Activated B cell treated with CpG ODN at 0.5 μM for 24 hours (primary cell): ENCODE measurements around the gene CDC42BPG. TPM values are rescaled to one million over a fixed set of nuclear protein-coding genes. Genes with fewer than 3 reads are reported as not detected.

Experiments
- ATAC-seq: fragments of 200-7000 bp; cut with Tn5 transposase; one replicate; pipeline ENCODE4 v1.10.0; 2021; ENCODE audit warnings: low read depth, mild to moderate bottlenecking, moderate library complexity
- CTCF ChIA-PET: fragments of 350-600 bp; sonication (Branson Sonifier 250); formaldehyde crosslinking; loops from one replicate; lab custom pipeline; 2021; ENCODE audit warnings: antibody characterized with exemption; lab: Charles Lee
- POLR2A ChIA-PET: fragments of 350-600 bp; sonication (Branson Sonifier 250); formaldehyde crosslinking; loops from one replicate; lab custom pipeline; 2021; ENCODE audit warnings: antibody characterized with exemption; lab: Charles Lee
- DNase-seq: peaks from one replicate; pipeline ENCODE4 v3.0.0; 2022
- H3K27ac Mint-ChIP-seq: one replicate; pipeline ENCODE4 v1.8.0; 2020; ENCODE audit warnings: mixed read lengths
- H3K27me3 Mint-ChIP-seq: one replicate; pipeline ENCODE4 v1.8.0; 2021; ENCODE audit warnings: mixed read lengths
- H3K36me3 Mint-ChIP-seq: one replicate; pipeline ENCODE4 v1.8.0; 2021; ENCODE audit warnings: low read depth, mixed read lengths
- H3K4me1 Mint-ChIP-seq: one replicate; pipeline ENCODE4 v1.8.0; 2021; ENCODE audit warnings: mixed read lengths
- H3K4me3 Mint-ChIP-seq: one replicate; pipeline ENCODE4 v1.8.0; 2020; ENCODE audit warnings: mild to moderate bottlenecking, mixed read lengths
- H3K9me3 Mint-ChIP-seq: one replicate; pipeline ENCODE4 v1.8.0; 2020; ENCODE audit warnings: mixed read lengths
- intact Hi-C: fragments of 100-400 bp; cut with micrococcal nuclease; formaldehyde crosslinking; loops from one replicate; pipeline ENCODE4 v1.15.1; 2024
- total RNA-seq: library from RNA; stranded (reverse); gene quantifications from 2 replicates; pipeline ENCODE4 v1.2.3, GENCODE V29; 2022
- TF ChIP-seq, protein P1 (sequence below): fragments of 200-600 bp; IDR thresholded peaks from one replicate; pipeline ENCODE4 v1.8.0; 2022; ENCODE audit warnings: antibody characterized with exemption, mild to moderate bottlenecking

CDC42BPG gene
- total RNA-seq, 1 donor from 2014 or later: 3.7 TPM

DNA sequence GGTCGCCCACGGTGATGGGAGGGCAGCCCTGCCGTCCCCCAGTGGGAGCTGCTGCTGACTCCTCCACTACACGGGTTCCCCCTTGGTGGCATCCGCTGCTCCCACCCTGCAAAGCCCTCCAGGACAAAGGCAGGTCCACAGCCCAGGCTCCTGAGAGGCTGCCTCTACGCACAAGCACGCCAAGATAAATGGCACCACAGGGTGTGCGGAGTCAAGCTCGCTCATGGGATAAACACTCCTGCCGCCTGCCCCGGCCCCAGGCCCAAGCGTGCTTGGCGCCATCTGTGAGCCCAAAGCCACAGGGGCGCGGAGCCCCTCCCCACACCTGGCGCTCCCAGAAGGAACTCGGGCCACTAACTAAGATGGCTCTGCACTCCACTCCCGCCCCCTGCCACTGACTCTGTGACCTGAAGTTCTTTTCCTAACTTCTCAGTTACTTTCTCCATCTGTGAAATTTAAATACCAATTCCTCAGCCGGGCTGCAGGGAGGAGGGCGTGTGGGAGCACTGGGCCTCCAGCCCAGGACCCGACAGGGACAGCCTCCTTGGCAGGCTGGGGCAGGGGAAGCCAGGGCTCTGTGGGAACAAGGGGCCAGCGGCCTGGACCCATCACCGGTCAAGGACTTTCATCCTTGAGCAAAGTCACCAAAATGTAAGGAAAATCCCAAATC is 19.1 kb upstream of the CDC42BPG start:
- no peaks in the 10 kb centered on the region for H3K9me3 Mint-ChIP-seq
- intact Hi-C loops: no loop called here
- peak overlapping the region; percentile 92 for H3K27ac Mint-ChIP-seq
- H3K4me3 Mint-ChIP-seq: peak overlapping the region; percentile 32
- H3K4me1 Mint-ChIP-seq: peaks cover 96% of the 10 kb centered on the region
- TF ChIP-seq, protein P1, sequence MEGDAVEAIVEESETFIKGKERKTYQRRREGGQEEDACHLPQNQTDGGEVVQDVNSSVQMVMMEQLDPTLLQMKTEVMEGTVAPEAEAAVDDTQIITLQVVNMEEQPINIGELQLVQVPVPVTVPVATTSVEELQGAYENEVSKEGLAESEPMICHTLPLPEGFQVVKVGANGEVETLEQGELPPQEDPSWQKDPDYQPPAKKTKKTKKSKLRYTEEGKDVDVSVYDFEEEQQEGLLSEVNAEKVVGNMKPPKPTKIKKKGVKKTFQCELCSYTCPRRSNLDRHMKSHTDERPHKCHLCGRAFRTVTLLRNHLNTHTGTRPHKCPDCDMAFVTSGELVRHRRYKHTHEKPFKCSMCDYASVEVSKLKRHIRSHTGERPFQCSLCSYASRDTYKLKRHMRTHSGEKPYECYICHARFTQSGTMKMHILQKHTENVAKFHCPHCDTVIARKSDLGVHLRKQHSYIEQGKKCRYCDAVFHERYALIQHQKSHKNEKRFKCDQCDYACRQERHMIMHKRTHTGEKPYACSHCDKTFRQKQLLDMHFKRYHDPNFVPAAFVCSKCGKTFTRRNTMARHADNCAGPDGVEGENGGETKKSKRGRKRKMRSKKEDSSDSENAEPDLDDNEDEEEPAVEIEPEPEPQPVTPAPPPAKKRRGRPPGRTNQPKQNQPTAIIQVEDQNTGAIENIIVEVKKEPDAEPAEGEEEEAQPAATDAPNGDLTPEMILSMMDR: no peak
- DNase-seq: no peak
- no peaks in the 10 kb centered on the region for H3K27me3 Mint-ChIP-seq
- POLR2A ChIA-PET: interaction anchor here (1.6 to 27.6 kb wide), 5 partner anchors 11 to 254 kb away, joined by 5 to 1194 read pairs (median 13); partner anchors contain the start of genes EHD1, SF1 and ZNHIT2
- CTCF ChIA-PET: interaction anchor here (13.8 kb wide), 1 partner anchor 12 kb away, joined by 213 read pairs; no protein-coding TSS in a partner anchor
- peaks cover 54% of the 10 kb centered on the region for H3K36me3 Mint-ChIP-seq
- no peak for ATAC-seq

DNA sequence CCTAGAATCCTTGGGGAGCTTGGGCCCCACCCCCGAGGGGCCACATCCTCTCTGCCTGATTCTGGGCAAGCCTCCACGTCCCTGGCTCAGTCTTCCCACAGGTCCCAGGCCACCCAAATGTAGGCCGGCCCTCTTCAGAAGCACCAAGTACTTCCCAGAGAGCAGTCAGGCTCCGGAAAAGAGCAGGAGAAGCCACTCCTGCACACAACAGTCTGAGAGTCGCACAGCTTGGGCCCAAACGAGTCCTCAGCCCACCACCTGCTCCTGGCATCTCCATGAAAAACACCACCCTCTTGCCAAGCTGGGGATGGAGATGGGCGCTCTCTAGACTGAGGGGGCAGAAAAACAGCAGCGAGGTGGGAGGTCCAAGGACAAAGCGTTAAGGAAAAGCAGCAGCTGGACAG is 18.5 kb upstream of the CDC42BPG start:
- Mint-ChIP-seq H3K36me3 (peaks cover 51% of the 10 kb centered on the region), H3K27ac (peak overlapping the region; percentile 90), H3K9me3 (no peaks in the 10 kb centered on the region), H3K4me3 (peak overlapping the region; percentile 32), H3K27me3 (no peaks in the 10 kb centered on the region), H3K4me1 (peaks cover 96% of the 10 kb centered on the region)
- POLR2A ChIA-PET: interaction anchor here (1.6 to 27.6 kb wide), 3 partner anchors 10 to 118 kb away, joined by 6 to 1194 read pairs (median 655); partner anchors contain the start of gene EHD1
- ATAC-seq: no peak
- intact Hi-C loops: no loop called here
- no peak for DNase-seq
- CTCF ChIA-PET: interaction anchor here (1.1 to 13.8 kb wide), 2 partner anchors 10 to 12 kb away, joined by 3 to 213 read pairs; no protein-coding TSS in a partner anchor
- TF ChIP-seq, protein P1: no peak

DNA sequence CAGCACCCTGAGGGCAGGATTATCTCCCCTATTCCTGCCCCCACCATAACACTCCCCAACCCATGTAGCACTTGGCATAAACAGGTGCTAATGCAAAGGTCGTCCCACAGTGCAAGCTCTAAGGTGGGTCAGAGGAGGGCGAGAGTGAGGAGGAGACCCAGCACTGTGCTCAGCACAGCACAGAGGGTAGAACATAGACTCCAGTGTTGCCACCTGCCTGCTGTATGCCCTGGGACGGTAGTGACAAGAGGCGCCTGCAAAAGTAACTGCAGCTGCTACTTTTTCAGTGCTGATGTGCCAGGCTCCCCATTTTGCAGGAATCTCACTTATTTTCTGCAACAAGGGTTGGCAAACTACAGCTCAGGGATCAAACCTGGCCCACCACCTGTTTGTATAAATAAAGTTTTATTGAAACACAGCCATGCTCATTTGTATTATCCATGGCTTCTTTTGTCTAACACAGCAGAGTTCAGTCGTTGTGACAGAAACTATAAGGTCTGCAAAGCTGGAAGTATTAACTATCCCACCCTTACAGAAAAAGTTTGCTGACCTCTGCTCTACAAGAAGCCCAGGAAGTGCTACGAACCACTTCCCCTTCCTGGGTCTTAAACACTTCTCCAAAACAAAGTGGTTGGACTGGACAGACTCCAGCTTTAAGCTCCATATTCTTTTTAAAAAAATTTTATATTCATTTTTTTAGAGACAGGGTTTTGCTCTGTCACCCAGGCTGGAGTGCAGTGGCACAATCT is 16.9 kb upstream of the CDC42BPG start:
- DNase-seq: no peak
- peak overlapping the region; percentile 44 for H3K4me3 Mint-ChIP-seq
- H3K27ac Mint-ChIP-seq: peak overlapping the region; percentile 90
- peaks cover 48% of the 10 kb centered on the region for H3K36me3 Mint-ChIP-seq
- no peak for ATAC-seq
- TF ChIP-seq, protein P1: no peak
- POLR2A ChIA-PET: interaction anchor here (0.7 to 27.6 kb wide), 5 partner anchors 9 to 638 kb away, joined by 3 to 1194 read pairs (median 5); partner anchors contain the start of genes EHD1, MALAT1 and POLA2
- intact Hi-C loops: no loop called here
- peaks cover 94% of the 10 kb centered on the region for H3K4me1 Mint-ChIP-seq
- H3K9me3 Mint-ChIP-seq: no peaks in the 10 kb centered on the region
- CTCF ChIA-PET: interaction anchor here (1.1 to 13.8 kb wide), 5 partner anchors 10 to 33 kb away, joined by 3 to 213 read pairs (median 6); no protein-coding TSS in a partner anchor
- no peaks in the 10 kb centered on the region for H3K27me3 Mint-ChIP-seq

DNA sequence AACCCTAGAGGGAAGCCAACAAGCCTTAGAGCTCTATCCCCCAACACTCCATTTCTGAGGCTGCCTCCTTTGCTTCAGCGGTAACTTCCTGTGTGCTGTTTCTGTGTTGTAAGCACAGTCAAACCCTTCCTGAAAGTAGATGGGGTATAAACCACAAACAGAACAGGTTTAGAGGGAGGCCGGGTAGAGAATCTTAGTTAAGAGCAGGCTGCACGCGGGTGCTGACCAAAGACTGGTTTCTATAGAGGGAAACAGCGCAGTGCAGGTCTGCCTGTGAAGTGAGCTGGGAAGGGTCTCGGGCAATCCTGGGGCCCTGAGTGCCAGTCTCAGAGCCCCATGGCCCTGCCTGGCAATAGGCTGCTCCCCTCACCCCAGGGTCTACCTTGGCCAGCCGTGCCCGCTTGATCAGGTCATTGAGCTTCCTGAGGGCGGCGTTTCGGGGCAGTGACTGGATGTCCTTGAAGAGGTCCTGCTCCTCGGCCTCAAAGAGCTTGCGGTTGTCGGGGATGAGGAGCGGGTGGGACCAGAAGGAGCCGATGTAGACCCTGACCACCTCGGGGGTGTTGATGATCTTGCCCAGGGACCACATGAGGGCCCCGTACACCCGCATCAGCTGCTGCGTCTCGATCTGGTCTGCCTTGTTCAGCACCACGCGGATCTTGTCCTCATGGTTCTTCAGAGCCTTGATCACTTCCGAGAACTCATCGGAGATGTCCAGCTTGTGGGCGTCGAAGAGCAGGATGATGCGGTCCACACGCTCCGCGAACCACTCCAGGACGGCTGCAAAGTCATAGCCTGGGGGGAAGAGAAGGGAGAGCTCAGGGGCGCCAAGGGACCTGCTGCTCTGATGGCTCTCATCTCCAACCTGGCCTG is 15.3 kb upstream of the CDC42BPG start:
- peak overlapping the region; percentile 90 for H3K27ac Mint-ChIP-seq
- intact Hi-C loops: loop anchor here (1.0 to 2.0 kb wide), 2 partner anchors 8 to 19 kb away; partner anchors contain the start of gene EHD1
- H3K4me1 Mint-ChIP-seq: peaks cover 94% of the 10 kb centered on the region
- H3K36me3 Mint-ChIP-seq: peaks cover 54% of the 10 kb centered on the region
- no peak for DNase-seq
- peak; percentile 77 for ATAC-seq
- CTCF ChIA-PET: interaction anchor here (0.7 to 13.8 kb wide), 9 partner anchors 9 to 33 kb away, joined by 3 to 213 read pairs (median 8); partner anchors contain the start of gene EHD1
- TF ChIP-seq, protein P1: no peak
- H3K4me3 Mint-ChIP-seq: peak overlapping the region; percentile 63
- H3K9me3 Mint-ChIP-seq: no peaks in the 10 kb centered on the region
- no peaks in the 10 kb centered on the region for H3K27me3 Mint-ChIP-seq
- POLR2A ChIA-PET: interaction anchor here (0.7 to 27.6 kb wide), 10 partner anchors 5 to 639 kb away, joined by 3 to 1194 read pairs (median 5); partner anchors contain the start of genes CDC42BPG, EHD1, MALAT1 and POLA2
